HepG2 (cell line): ENCODE results near the gene PLK2. TPM values are rescaled to one million over a fixed set of nuclear protein-coding genes. Genes with fewer than 3 reads are reported as not detected.

Source experiments
- ATM ChIP-seq: fragments of 450-650 bp; IDR thresholded peaks from 2 replicates; pipeline ENCODE4 v1.7.1; 2017; ENCODE audit warnings: mild to moderate bottlenecking, borderline replicate concordance
- DNMT3B ChIP-seq: conservative IDR thresholded peaks from 2 replicates; pipeline ENCODE4 v1.6.1; 2016; ENCODE audit warnings: missing biosample characterization, control low read depth
- DPF2 ChIP-seq: sonication (generic); formaldehyde crosslinking; IDR thresholded peaks from 2 replicates; pipeline ENCODE4 v1.4.0; 2020; ENCODE audit warnings: mild to moderate bottlenecking, low read depth, missing genetic modification reagents, borderline replicate concordance
- FOSL2 ChIP-seq: sonication (generic); formaldehyde crosslinking; IDR thresholded peaks from 2 replicates; pipeline ENCODE4 v1.4.0; 2020; ENCODE audit warnings: missing genetic modification reagents
- KAT8 ChIP-seq: IDR thresholded peaks from 2 replicates; pipeline ENCODE4 v1.6.1; 2016; ENCODE audit warnings: missing genetic modification reagents, missing compliant biosample characterization
- MBNL3 ChIP-seq: fragments of 250-450 bp; sonication (Bioruptor Pico); conservative IDR thresholded peaks from 2 replicates; pipeline ENCODE4 v1.8.0; 2022; ENCODE audit warnings: mild to moderate bottlenecking, inconsistent platforms
- NONO ChIP-seq, 2 experiments: fragments of 450-650 bp in 1 of 2; sonication (generic) in 1 of 2; formaldehyde crosslinking in 1 of 2; IDR thresholded peaks in 1 of 2; conservative IDR thresholded peaks in 1 of 2; 2 replicates each; pipeline versions ENCODE4 v1.6.1 to v1.8.0; 2017 to 2022; ENCODE audit warnings: mild to moderate bottlenecking in 1 of 2, missing genetic modification reagents in 1 of 2, moderate library complexity in 1 of 2
- SALL1 ChIP-seq: sonication (generic); formaldehyde crosslinking; IDR thresholded peaks from 2 replicates; pipeline ENCODE4 v1.8.0; 2022; ENCODE audit warnings: mild to moderate bottlenecking, missing genetic modification reagents
- SIX4 ChIP-seq: sonication (generic); formaldehyde crosslinking; IDR thresholded peaks from 2 replicates; pipeline ENCODE4 v1.4.0; 2020; ENCODE audit warnings: missing genetic modification reagents
- SMAD1 ChIP-seq: sonication (generic); formaldehyde crosslinking; IDR thresholded peaks from 2 replicates; pipeline ENCODE4 v1.4.0; 2020; ENCODE audit warnings: missing genetic modification reagents, low read depth, mild to moderate bottlenecking, borderline replicate concordance
- STAT5B ChIP-seq: sonication (generic); formaldehyde crosslinking; IDR thresholded peaks from 2 replicates; pipeline ENCODE4 v1.4.0; 2020; ENCODE audit warnings: missing genetic modification reagents
- ZNF292 ChIP-seq: sonication (generic); formaldehyde crosslinking; IDR thresholded peaks from 2 replicates; pipeline ENCODE4 v1.8.1; 2022; ENCODE audit warnings: mild to moderate bottlenecking, low read depth, missing genetic modification reagents, borderline replicate concordance
- ZNF883 ChIP-seq: sonication (generic); formaldehyde crosslinking; IDR thresholded peaks from 2 replicates; pipeline ENCODE4 v1.5.1; 2020; ENCODE audit warnings: mild to moderate bottlenecking, missing genetic modification reagents; ENCODE audit errors: not compliant biosample characterization
- polyA plus RNA-seq, 8 experiments: library from polyadenylated mRNA; depleted of rRNA in 3 of 8; stranded (reverse) in 7 of 8; unstranded in 1 of 8; fragments of >200 nt; fragmentation: Illumina TruSeq in 4 of 8; extraction: Trizol in 4 of 8; gene quantifications; 2 replicates each; pipeline versions ENCODE4 v1.2.1 to v1.2.3, GENCODE V29; 2011 to 2016; ENCODE audit warnings: low read depth in 4 of 8, missing spikeins in 1 of 8, mixed read lengths in 1 of 8; ENCODE audit not compliant: insufficient read depth in 1 of 8
- total RNA-seq, 5 experiments: library from RNA; depleted of rRNA; stranded (reverse); fragments of >200 nt; fragmentation: Illumina TruSeq; extraction: Trizol; gene quantifications; 2 replicates each; pipeline ENCODE4 v1.2.3, GENCODE V29; 2016; ENCODE audit warnings: low read depth in 1 of 5
- TF ChIP-seq, protein P1 (sequence below): sonication (generic); formaldehyde crosslinking; conservative IDR thresholded peaks from 2 replicates; pipeline ENCODE4 v1.4.0; 2020; ENCODE audit warnings: mild to moderate bottlenecking, missing genetic modification reagents, moderate library complexity
- TF ChIP-seq, protein P2 (sequence below): sonication (generic); formaldehyde crosslinking; IDR thresholded peaks from 2 replicates; pipeline ENCODE4 v1.5.1; 2020; ENCODE audit warnings: mild to moderate bottlenecking, missing genetic modification reagents, moderate library complexity
- TF ChIP-seq, protein P3 (sequence below): sonication (generic); formaldehyde crosslinking; IDR thresholded peaks from 2 replicates; pipeline ENCODE4 v1.8.1; 2023; ENCODE audit warnings: missing genetic modification reagents, inconsistent platforms, borderline replicate concordance
- TF ChIP-seq, protein P4 (sequence below): sonication (generic); formaldehyde crosslinking; IDR thresholded peaks from 2 replicates; pipeline ENCODE4 v1.4.0; 2020; ENCODE audit warnings: mild to moderate bottlenecking, missing genetic modification reagents
- TF ChIP-seq, protein P5 (sequence below): IDR thresholded peaks from 2 replicates; pipeline ENCODE4 v1.6.1; 2016; ENCODE audit warnings: missing compliant biosample characterization, missing genetic modification reagents, borderline replicate concordance

PLK2 gene
- total and polyA plus RNA-seq, 2 of the 13 experiments (the other 11 are each of a cell fraction or from before 2014, with no cell fraction given) = 9.6 to 29.6 TPM

DNA sequence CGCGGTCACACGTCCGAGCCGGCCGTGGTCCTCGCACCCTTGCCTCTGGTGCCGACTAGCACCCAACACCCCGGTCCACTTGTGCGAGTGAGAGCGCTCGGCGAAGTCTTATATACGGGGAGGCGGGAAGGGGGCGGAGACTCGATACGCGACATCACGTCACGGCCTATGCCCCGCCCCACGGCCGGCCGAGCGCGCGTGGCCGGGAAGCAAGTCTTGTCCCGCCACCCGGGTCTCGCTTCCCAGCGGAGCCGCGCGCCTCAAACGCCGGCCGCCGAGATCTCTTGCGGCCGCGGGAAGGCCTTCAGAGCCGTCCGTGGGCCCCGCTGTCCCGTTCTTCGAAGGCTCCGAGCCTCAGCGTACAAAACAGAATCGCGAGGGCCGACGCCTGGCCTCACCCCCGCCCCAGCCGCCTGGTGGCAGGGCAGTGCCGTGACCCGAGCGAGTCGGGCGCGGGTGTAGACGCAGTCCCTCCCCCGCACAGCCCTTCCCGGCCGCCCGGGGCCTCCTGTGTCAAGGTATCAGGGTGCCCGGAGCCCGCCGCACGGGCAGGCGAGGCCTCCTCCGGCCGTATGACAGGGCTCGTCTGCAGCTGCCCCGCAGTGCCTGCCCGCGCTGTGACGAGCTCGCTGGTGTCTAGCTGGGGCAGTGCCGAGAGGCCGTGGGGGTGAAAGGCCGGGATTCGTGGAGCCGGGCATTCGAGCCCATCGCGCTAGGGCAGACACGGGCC lies at the start of gene PLK2 (continued):
- TF ChIP-seq, protein P1, sequence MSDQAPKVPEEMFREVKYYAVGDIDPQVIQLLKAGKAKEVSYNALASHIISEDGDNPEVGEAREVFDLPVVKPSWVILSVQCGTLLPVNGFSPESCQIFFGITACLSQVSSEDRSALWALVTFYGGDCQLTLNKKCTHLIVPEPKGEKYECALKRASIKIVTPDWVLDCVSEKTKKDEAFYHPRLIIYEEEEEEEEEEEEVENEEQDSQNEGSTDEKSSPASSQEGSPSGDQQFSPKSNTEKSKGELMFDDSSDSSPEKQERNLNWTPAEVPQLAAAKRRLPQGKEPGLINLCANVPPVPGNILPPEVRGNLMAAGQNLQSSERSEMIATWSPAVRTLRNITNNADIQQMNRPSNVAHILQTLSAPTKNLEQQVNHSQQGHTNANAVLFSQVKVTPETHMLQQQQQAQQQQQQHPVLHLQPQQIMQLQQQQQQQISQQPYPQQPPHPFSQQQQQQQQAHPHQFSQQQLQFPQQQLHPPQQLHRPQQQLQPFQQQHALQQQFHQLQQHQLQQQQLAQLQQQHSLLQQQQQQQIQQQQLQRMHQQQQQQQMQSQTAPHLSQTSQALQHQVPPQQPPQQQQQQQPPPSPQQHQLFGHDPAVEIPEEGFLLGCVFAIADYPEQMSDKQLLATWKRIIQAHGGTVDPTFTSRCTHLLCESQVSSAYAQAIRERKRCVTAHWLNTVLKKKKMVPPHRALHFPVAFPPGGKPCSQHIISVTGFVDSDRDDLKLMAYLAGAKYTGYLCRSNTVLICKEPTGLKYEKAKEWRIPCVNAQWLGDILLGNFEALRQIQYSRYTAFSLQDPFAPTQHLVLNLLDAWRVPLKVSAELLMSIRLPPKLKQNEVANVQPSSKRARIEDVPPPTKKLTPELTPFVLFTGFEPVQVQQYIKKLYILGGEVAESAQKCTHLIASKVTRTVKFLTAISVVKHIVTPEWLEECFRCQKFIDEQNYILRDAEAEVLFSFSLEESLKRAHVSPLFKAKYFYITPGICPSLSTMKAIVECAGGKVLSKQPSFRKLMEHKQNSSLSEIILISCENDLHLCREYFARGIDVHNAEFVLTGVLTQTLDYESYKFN (CRISPR knock-in tag) = 0 out of 2 replicates have a peak, but pooled peaks have one; percentile 9
- TF ChIP-seq SALL1 (CRISPR knock-in tag) (peak; percentile 49; the same call in 1 of the 2 replicates), NONO (IDR thresholded peaks at IDR 0.05) (no peak), NONO (CRISPR knock-in tag; conservative IDR thresholded peaks at IDR 0.05) (peak; percentile 46; the same call in 1 of the 2 replicates), DNMT3B (CRISPR knock-in tag) (0 out of 2 replicates have a peak, but pooled peaks have one; percentile 47), MBNL3 (CRISPR knock-in tag) (no peak), SMAD1 (no peak), FOSL2 (CRISPR knock-in tag) (peak; percentile 30; the same call in 1 of the 2 replicates), DPF2 (CRISPR knock-in tag) (no peak), ZNF883 (CRISPR knock-in tag) (no peak), KAT8 (CRISPR knock-in tag) (no peak; the same call in 1 of the 2 replicates), ZNF292 (no peak), SIX4 (0 out of 2 replicates have a peak, but pooled peaks have one; percentile 25), STAT5B (CRISPR knock-in tag) (peak; percentile 63; the same call in 1 of the 2 replicates), ATM (no peak)
- TF ChIP-seq, protein P2, sequence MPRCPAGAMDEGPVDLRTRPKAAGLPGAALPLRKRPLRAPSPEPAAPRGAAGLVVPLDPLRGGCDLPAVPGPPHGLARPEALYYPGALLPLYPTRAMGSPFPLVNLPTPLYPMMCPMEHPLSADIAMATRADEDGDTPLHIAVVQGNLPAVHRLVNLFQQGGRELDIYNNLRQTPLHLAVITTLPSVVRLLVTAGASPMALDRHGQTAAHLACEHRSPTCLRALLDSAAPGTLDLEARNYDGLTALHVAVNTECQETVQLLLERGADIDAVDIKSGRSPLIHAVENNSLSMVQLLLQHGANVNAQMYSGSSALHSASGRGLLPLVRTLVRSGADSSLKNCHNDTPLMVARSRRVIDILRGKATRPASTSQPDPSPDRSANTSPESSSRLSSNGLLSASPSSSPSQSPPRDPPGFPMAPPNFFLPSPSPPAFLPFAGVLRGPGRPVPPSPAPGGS (CRISPR knock-in tag) = no peak
- TF ChIP-seq, protein P3, sequence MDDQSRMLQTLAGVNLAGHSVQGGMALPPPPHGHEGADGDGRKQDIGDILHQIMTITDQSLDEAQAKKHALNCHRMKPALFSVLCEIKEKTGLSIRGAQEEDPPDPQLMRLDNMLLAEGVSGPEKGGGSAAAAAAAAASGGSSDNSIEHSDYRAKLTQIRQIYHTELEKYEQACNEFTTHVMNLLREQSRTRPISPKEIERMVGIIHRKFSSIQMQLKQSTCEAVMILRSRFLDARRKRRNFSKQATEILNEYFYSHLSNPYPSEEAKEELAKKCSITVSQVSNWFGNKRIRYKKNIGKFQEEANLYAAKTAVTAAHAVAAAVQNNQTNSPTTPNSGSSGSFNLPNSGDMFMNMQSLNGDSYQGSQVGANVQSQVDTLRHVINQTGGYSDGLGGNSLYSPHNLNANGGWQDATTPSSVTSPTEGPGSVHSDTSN = no peak
- TF ChIP-seq, protein P4, sequence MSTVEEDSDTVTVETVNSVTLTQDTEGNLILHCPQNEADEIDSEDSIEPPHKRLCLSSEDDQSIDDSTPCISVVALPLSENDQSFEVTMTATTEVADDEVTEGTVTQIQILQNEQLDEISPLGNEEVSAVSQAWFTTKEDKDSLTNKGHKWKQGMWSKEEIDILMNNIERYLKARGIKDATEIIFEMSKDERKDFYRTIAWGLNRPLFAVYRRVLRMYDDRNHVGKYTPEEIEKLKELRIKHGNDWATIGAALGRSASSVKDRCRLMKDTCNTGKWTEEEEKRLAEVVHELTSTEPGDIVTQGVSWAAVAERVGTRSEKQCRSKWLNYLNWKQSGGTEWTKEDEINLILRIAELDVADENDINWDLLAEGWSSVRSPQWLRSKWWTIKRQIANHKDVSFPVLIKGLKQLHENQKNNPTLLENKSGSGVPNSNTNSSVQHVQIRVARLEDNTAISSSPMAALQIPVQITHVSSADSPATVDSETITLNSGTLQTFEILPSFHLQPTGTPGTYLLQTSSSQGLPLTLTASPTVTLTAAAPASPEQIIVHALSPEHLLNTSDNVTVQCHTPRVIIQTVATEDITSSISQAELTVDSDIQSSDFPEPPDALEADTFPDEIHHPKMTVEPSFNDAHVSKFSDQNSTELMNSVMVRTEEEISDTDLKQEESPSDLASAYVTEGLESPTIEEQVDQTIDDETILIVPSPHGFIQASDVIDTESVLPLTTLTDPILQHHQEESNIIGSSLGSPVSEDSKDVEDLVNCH (CRISPR knock-in tag) = no peak
- TF ChIP-seq, protein P5, sequence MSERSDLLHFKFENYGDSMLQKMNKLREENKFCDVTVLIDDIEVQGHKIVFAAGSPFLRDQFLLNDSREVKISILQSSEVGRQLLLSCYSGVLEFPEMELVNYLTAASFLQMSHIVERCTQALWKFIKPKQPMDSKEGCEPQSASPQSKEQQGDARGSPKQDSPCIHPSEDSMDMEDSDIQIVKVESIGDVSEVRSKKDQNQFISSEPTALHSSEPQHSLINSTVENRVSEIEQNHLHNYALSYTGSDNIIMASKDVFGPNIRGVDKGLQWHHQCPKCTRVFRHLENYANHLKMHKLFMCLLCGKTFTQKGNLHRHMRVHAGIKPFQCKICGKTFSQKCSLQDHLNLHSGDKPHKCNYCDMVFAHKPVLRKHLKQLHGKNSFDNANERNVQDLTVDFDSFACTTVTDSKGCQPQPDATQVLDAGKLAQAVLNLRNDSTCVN = 0 out of 2 replicates have a peak, but pooled peaks have one; percentile 21
